Pancreas (tissue), 10 donors: ENCODE data around the gene CBX4. TPM values are rescaled to one million over a fixed set of nuclear protein-coding genes. Genes with fewer than 3 reads are reported as not detected.

ENCODE experiments used
- ATAC-seq, 4 donors: fragments of 200-7000 bp; cut with Tn5 transposase; one replicate each; pipeline versions ENCODE4 v1.8.0 to v1.9.1; 2020; ENCODE audit warnings: mild to moderate bottlenecking in 4 of 4, moderate library complexity in 4 of 4
- DNase-seq, 6 donors: peaks; one replicate each; pipeline ENCODE4 v3.0.0-alpha.2; 2020
- FAIRE-seq: peaks from 2 replicates; lab custom pipeline; 2012; peaks lifted over from hg19 to GRCh38; lab: Jason Lieb, UNC
- H3K27ac ChIP-seq, 4 donors: fragments of 200-600 bp; sonication (generic); 1 replicate in 3 of 4; 2 replicates in 1 of 4; pipeline versions ENCODE4 v1.5.0 to v1.8.0; 2020
- H3K27me3 ChIP-seq, 4 donors: fragments of 200-600 bp; one replicate each; pipeline ENCODE4 v1.8.0; 2021
- H3K36me3 ChIP-seq, 3 donors: fragments of 200-600 bp; sonication (generic) in 1 of 3; one replicate each; pipeline versions ENCODE4 v1.5.0 to v1.8.0; 2020 to 2021
- H3K4me1 ChIP-seq, 3 donors: fragments of 200-600 bp; one replicate each; pipeline ENCODE4 v1.8.0; 2021
- H3K4me3 ChIP-seq, 4 donors: fragments of 200-600 bp; sonication (generic) in 2 of 4; one replicate each; pipeline versions ENCODE4 v1.5.0 to v1.8.0; 2020 to 2021
- H3K9me3 ChIP-seq, 4 donors: fragments of 200-600 bp; one replicate each; pipeline ENCODE4 v1.8.0; 2021
- WGBS, 2 donors: extraction: QIAGEN DNeasy Blood & Tissue Kit; methylation state at CpG; one replicate each; pipeline ENCODE4 v1.1.7; 2013; 5-methylcytosine and 5-hydroxymethylcytosine counted together
- intact Hi-C, 3 donors: fragments of 100-400 bp; cut with DNase I; formaldehyde crosslinking; loops; one replicate each; pipeline versions ENCODE4 v1.11.1 to v1.14.2; 2022
- polyA plus RNA-seq, 2 donors: library from polyadenylated mRNA; stranded (reverse); fragments of 200-250 nt; gene quantifications; one replicate each; pipeline ENCODE4 v1.2.3, GENCODE V29; 2013
- total RNA-seq, 6 donors: library from RNA; stranded (reverse); fragmentation: NEBNext Ultra II Directional in 4 of 6; extraction: Animal tissue kit (Norgen Biotek cat#: 25700) in 4 of 6; gene quantifications; one replicate each; pipeline versions ENCODE4 v1.2.1 to v1.2.4, GENCODE V29; 2021 to 2023
- TF ChIP-seq, protein P1 (sequence below), 4 donors: fragments of 200-600 bp; sonication (generic) in 3 of 4; IDR thresholded peaks; one replicate each; pipeline versions ENCODE4 v1.5.0 to v1.8.0; 2021; ENCODE audit warnings: antibody characterized with exemption in 4 of 4
- donor health status: healthy with polysubstance abuse.
- donor health status: DM: no; HTN: no; CAD: no; lungs with moderate emphysema.
- donor health status: DM: no; HTN: no; CAD: no.
- donor health status: control.
- donor health status: control.
- donor health status: Bipolar disorder and iron deficiency.
- donor health status: DM: yes; HTN: yes; CAD: no.
- donor health status: DM: no; HTN: no; CAD: no.
- donor health status: DM: no; HTN: no; CAD: no.
- donor health status: DM: yes; HTN: yes; CAD: no.

The CBX4 gene
- total and polyA plus RNA-seq, 8 donors: 11.1 to 42.4 (median 18.0) TPM

GRCh38 chr17:79836510-79836971 is 2.7 kb downstream of the CBX4 start:
- TF ChIP-seq, protein P1, sequence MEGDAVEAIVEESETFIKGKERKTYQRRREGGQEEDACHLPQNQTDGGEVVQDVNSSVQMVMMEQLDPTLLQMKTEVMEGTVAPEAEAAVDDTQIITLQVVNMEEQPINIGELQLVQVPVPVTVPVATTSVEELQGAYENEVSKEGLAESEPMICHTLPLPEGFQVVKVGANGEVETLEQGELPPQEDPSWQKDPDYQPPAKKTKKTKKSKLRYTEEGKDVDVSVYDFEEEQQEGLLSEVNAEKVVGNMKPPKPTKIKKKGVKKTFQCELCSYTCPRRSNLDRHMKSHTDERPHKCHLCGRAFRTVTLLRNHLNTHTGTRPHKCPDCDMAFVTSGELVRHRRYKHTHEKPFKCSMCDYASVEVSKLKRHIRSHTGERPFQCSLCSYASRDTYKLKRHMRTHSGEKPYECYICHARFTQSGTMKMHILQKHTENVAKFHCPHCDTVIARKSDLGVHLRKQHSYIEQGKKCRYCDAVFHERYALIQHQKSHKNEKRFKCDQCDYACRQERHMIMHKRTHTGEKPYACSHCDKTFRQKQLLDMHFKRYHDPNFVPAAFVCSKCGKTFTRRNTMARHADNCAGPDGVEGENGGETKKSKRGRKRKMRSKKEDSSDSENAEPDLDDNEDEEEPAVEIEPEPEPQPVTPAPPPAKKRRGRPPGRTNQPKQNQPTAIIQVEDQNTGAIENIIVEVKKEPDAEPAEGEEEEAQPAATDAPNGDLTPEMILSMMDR (IDR thresholded peaks at IDR 0.05): no peak
- Histone ChIP-seq H3K27ac (peak overlapping the region; percentile 54 to 96 (median 94)), H3K36me3 (peaks cover 5 to 14% (median 7%) of the 10 kb centered on the region in 3 donors), H3K4me3 (peak overlapping the region; percentile 15 to 74 (median 64)), H3K27me3 (peaks cover 0 to 8% (median 0%) of the 10 kb centered on the region in 4 donors), H3K9me3 (no peaks in the 10 kb centered on the region), H3K4me1 (peaks cover 29 to 46% (median 30%) of the 10 kb centered on the region in 3 donors)
- intact Hi-C loops: no loop called here
- ATAC-seq (no peak), DNase-seq (peak in 5 of 6 donors; percentile 35 to 67 (median 65)), FAIRE-seq (no peak)
- 15 to 25% methylated on average over 18 of the region's 18 CpGs for WGBS, 2 donors

GRCh38 chr17:79835953-79836509 is 3.2 kb downstream of the CBX4 start:
- Histone ChIP-seq H3K4me1 (peaks cover 34 to 49% (median 35%) of the 10 kb centered on the region in 3 donors), H3K27me3 (peaks cover 0 to 3% (median 0%) of the 10 kb centered on the region in 4 donors), H3K4me3 (peak overlapping the region in 3 of 4 donors; percentile 63 to 74 (median 64)), H3K36me3 (peaks cover 5 to 14% (median 7%) of the 10 kb centered on the region in 3 donors), H3K9me3 (no peaks in the 10 kb centered on the region), H3K27ac (peak overlapping the region in 2 of 4 donors; percentile 54 to 96)
- intact Hi-C loops: no loop called here
- TF ChIP-seq, protein P1 (IDR thresholded peaks at IDR 0.05): no peak
- DNase-seq (peak; percentile 77 to 92 (median 83)), FAIRE-seq (no peak), ATAC-seq (peak; percentile 1 to 17 (median 8))
- 20 to 25% methylated on average over 24 of the region's 24 CpGs for whole genome bisulfite sequencing, 2 donors

DNA sequence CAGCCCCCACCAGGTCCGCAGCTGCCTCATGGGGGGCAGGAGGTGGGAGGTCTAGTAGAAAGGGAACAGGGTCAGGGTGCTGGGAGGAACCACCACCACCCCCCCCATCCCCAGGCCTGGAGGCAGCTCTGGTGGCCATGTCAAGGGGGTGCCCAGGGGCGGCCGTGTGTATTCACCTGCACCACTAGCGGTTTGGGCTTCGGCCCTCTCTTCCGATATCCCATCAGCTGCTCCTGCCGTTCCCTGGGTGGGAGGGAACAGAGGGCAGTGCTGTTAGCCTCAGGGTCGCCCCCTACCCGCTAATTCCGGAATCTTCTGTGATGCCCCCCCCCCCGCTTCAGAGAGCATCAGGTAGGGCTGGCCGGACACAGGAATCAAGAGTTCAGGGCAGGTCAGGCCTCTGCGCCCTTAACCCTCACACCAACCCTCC is 3.8 kb downstream of the CBX4 start:
- Histone ChIP-seq H3K4me3 (no peak overlapping the region), H3K27me3 (no peaks in the 10 kb centered on the region), H3K36me3 (peaks cover 5 to 14% (median 7%) of the 10 kb centered on the region in 3 donors), H3K27ac (no peak overlapping the region), H3K9me3 (no peaks in the 10 kb centered on the region), H3K4me1 (peaks cover 34 to 44% (median 40%) of the 10 kb centered on the region in 3 donors)
- DNase-seq (peak in 4 of 6 donors; percentile 33 to 62 (median 41)), ATAC-seq (no peak), FAIRE-seq (no peak)
- intact Hi-C loops: no loop called here
- 71 to 72% methylated on average over 13 of the region's 13 CpGs for WGBS, 2 donors
- TF ChIP-seq, protein P1 (IDR thresholded peaks at IDR 0.05): no peak

- peak; percentile 21 to 82 (median 66) for DNase-seq
- H3K27ac ChIP-seq: no peak overlapping the region
- ATAC-seq: no peak
- H3K4me1 ChIP-seq: peaks cover 29 to 41% (median 37%) of the 10 kb centered on the region in 3 donors
- H3K4me3 ChIP-seq: no peak overlapping the region
- intact Hi-C loops: no loop called here
- WGBS, 2 donors: 90 to 91% methylated on average over 60 to 61 of the region's 61 CpGs
- H3K27me3 ChIP-seq: no peaks in the 10 kb centered on the region
- H3K9me3 ChIP-seq: no peaks in the 10 kb centered on the region
- H3K36me3 ChIP-seq: peaks cover 5 to 14% (median 7%) of the 10 kb centered on the region in 3 donors
- TF ChIP-seq, protein P1 (IDR thresholded peaks at IDR 0.05): peak; percentile 13 to 51 (median 34)
- no peak for FAIRE-seq
These were observed 4.4 kb downstream of the CBX4 start for GRCh38 chr17:79834565-79835469.
